ENCODE measurements around the gene RXFP1. TPM values are rescaled to one million over a fixed set of nuclear protein-coding genes. Genes with fewer than 3 reads are reported as not detected.

RXFP1 gene
- total RNA-seq, 2 donors from 2014 or later, result not detected

GRCh38 chr4:158534727-158535126, 13.0 kb downstream of the RXFP1 start:
- ATAC-seq (no peak), DNase-seq (no peak)
- Histone ChIP-seq H3K36me3 (replicated peaks in 1 of 2; ENCODE audit: insufficient read depth in 1 of 2, low read depth in 2 of 2) (no peaks in the 10 kb centered on the region), H3K4me3 (no peak overlapping the region), H3K4me1 (no peaks in the 10 kb centered on the region), H3K27me3 (no peaks in the 10 kb centered on the region), H3K9me3 (no peaks in the 10 kb centered on the region), H3K27ac (no peak overlapping the region)
- 65 to 69% methylated on average over 3 of the region's 3 CpGs for WGBS, 2 donors
- intact Hi-C loops (cut with DNase I), result no loop called here
- TF ChIP-seq CTCF (IDR thresholded peaks at IDR 0.05) (no peak), POLR2A (IDR thresholded peaks at IDR 0.05) (no peak)

- H3K9me3 ChIP-seq, result no peaks in the 10 kb centered on the region
- WGBS, 2 donors, result 71 to 75% methylated on average over 4 of the region's 4 CpGs
- ATAC-seq (no peak), DNase-seq (peak in 1 of 4 donors; percentile 10)
- H3K27me3 ChIP-seq, result no peaks in the 10 kb centered on the region
- H3K27ac ChIP-seq, result no peak overlapping the region
- H3K36me3 ChIP-seq (replicated peaks in 1 of 2; ENCODE audit: insufficient read depth in 1 of 2, low read depth in 2 of 2), result no peaks in the 10 kb centered on the region
- H3K4me3 ChIP-seq, result no peak overlapping the region
- intact Hi-C loops (cut with DNase I), result no loop called here
- H3K4me1 ChIP-seq, result no peaks in the 10 kb centered on the region
- TF ChIP-seq POLR2A (IDR thresholded peaks at IDR 0.05), result no peak
- TF ChIP-seq CTCF (IDR thresholded peaks at IDR 0.05), result no peak
Observed at GRCh38 chr4:158535130-158535614, 13.5 kb downstream of the RXFP1 start.

DNA sequence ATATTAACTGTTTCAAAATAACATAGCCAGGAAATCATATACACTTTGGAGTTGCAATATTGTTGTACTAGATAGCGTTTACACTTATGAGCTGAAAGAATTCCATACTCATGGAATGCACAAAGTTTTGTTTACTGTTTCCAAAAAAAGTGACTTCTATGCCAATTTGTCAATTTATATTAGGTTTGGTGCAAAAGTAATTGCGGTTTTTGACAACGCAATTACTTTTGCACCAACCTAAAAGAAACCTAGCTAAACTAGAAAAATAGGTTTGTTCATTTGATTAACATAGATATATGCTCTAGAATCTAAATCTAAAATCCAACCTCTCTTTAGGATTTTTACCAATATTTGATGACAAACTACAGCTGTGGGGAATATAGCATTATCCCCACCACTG, 15.2 kb downstream of the RXFP1 start:
- intact Hi-C loops (cut with DNase I), result no loop called here
- Histone ChIP-seq H3K36me3 (replicated peaks in 1 of 2; ENCODE audit: insufficient read depth in 1 of 2, low read depth in 2 of 2) (no peaks in the 10 kb centered on the region), H3K4me1 (no peaks in the 10 kb centered on the region), H3K4me3 (no peak overlapping the region), H3K27ac (no peak overlapping the region), H3K9me3 (no peaks in the 10 kb centered on the region), H3K27me3 (no peaks in the 10 kb centered on the region)
- TF ChIP-seq CTCF (IDR thresholded peaks at IDR 0.05) (no peak), POLR2A (IDR thresholded peaks at IDR 0.05) (no peak)
- WGBS, 2 donors, result 48 to 69% methylated on average over 3 of the region's 3 CpGs
- ATAC-seq (no peak), DNase-seq (no peak)

GRCh38 chr4:158538176-158538575, 16.5 kb downstream of the RXFP1 start:
- Histone ChIP-seq H3K9me3 (no peaks in the 10 kb centered on the region), H3K36me3 (replicated peaks in 1 of 2; ENCODE audit: insufficient read depth in 1 of 2, low read depth in 2 of 2) (no peaks in the 10 kb centered on the region), H3K4me1 (no peaks in the 10 kb centered on the region), H3K27me3 (no peaks in the 10 kb centered on the region), H3K4me3 (no peak overlapping the region), H3K27ac (no peak overlapping the region)
- no peak for DNase-seq
- WGBS, 2 donors, result 75 to 77% methylated on average over 4 of the region's 4 CpGs
- no peak for ATAC-seq
- intact Hi-C loops (cut with DNase I), result no loop called here
- TF ChIP-seq CTCF (IDR thresholded peaks at IDR 0.05) (no peak), POLR2A (IDR thresholded peaks at IDR 0.05) (no peak)

DNA sequence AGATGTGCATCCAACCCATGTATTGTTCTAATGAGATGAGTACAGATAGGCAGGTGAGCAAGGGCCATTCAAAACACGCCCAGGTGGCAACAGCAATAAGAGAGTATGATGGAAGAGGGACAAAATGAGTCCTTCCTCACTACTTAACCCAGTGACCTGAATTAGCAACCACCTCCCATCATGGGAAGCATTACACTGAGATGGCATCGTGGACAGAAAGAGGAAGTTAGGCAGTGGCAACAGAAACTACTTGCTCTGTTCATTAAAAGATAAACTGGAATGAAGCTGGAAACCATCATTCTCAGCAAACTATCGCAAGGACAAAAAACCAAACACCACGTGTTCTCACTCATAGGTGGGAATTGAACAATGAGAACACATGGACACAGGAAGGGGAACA, 17.2 kb downstream of the RXFP1 start:
- DNase-seq, result peak in 1 of 4 donors; percentile 3
- Histone ChIP-seq H3K4me1 (no peaks in the 10 kb centered on the region), H3K27ac (no peak overlapping the region), H3K27me3 (no peaks in the 10 kb centered on the region), H3K4me3 (no peak overlapping the region), H3K9me3 (no peaks in the 10 kb centered on the region), H3K36me3 (replicated peaks in 1 of 2; ENCODE audit: insufficient read depth in 1 of 2, low read depth in 2 of 2) (no peaks in the 10 kb centered on the region)
- TF ChIP-seq POLR2A (IDR thresholded peaks at IDR 0.05), result no peak
- TF ChIP-seq CTCF (IDR thresholded peaks at IDR 0.05), result no peak
- WGBS, 2 donors, result 58 to 80% methylated on average over 4 of the region's 4 CpGs
- intact Hi-C loops (cut with DNase I), result no loop called here
- ATAC-seq, result no peak

Measured in body of pancreas (tissue), 4 donors.